IPS-18c (cell line): ENCODE results near the gene RASD1.
"Not testable (repeated sequence)": the region's sequence is repeated elsewhere in the genome, so short reads cannot be mapped to it uniquely, and the experiment has no call there.

Source experiments
- H3K4me3 ChIP-seq: 2 replicates; pipeline ENCODE4 v1.7.0; 2013; ENCODE audit warnings: low read depth, mild to moderate bottlenecking, low read length, moderate library complexity; ENCODE audit not compliant: insufficient read depth
- H3K9me3 ChIP-seq: one replicate; pipeline ENCODE4 v1.6.1; 2013; ENCODE audit warnings: mild to moderate bottlenecking, low read length, moderate library complexity; ENCODE audit not compliant: control insufficient read depth, insufficient read depth

Gene RASD1

DNA sequence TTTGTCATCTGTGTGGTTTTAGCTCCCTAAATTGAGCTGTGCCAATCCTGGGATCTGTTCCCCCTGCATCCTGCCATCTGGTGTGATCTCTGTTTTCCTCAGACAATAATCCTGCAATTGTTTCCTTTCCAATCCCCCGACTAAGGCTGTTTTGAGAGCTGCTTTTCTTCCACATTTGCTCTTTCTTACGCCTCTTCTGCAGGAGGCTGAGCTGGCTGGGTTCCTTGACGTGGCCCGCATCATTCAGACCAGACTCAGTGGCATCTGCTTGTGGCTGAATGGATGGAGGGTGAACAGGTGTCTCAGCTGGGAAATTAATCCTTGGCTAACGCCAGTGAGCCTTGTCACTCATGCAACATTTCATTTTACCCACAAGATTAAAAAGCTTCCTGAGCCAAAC is 29.2 kb downstream of the RASD1 start:
- H3K4me3 ChIP-seq = no peak overlapping the region
- no peaks in the 10 kb centered on the region for H3K9me3 ChIP-seq

DNA sequence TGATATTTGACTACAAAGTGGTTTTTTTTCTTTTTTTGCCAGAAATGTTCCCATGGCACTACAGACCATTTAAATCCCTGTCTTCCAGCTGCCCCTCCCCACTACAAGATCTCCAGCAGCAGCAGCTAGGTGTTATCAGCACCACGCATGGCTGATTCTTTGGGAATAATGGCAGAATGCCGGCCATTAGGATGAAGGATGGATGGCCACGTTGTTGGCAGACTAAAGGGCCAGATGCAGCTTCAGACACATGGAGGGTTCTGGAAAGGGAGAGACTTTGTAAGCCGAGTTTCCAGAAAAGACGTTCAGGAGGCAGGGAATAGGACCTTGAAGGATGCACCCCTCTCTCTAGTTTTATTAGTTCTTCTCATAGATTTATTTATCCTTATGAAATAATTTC is 29.7 kb downstream of the RASD1 start:
- no peak overlapping the region for H3K4me3 ChIP-seq

DNA sequence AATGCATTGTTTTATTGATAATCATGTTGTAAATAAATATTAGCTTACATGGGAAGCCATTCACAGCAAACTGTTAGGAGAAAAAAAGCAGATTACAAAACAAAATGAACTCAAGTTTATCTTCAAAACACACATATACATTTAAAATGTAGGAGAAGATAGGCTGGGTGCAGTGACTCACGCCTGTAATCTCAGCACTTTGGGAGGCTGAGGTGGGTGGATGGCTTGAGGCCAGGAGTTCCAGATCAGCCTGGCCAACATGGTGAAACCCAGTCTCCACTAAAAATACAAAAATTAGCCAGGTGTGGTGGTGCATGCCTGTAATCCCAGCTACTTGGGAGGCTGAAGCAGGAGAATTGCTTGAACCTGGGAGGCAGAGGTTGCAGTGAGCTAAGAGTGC is 30.3 kb downstream of the RASD1 start:
- H3K9me3 ChIP-seq, H3K4me3 ChIP-seq: not testable (repeated sequence)

More for the DNA sequence above, 29.7 kb downstream of the RASD1 start:
- no peaks in the 10 kb centered on the region for H3K9me3 ChIP-seq

DNA sequence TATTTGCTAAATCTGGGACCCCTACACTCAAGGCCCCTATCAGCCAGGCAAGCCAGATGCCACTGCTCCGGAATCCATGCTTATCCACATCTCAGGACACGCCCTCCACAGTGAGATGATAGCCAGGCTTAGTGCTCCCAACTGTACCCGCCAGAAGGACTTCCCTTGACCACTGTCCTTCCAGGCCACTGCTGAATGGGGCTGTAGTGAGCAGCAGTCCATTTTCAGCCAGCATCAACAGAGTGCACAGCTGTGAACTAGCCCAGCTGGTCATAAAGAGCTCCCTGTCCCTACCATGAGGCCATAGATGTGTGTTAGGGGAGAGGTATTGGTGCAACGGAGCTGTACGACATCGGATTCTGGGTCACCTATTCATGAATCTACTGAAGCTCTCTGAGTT is 32.4 kb downstream of the RASD1 start:
- Histone ChIP-seq H3K4me3 (no peak overlapping the region), H3K9me3 (no peaks in the 10 kb centered on the region)

DNA sequence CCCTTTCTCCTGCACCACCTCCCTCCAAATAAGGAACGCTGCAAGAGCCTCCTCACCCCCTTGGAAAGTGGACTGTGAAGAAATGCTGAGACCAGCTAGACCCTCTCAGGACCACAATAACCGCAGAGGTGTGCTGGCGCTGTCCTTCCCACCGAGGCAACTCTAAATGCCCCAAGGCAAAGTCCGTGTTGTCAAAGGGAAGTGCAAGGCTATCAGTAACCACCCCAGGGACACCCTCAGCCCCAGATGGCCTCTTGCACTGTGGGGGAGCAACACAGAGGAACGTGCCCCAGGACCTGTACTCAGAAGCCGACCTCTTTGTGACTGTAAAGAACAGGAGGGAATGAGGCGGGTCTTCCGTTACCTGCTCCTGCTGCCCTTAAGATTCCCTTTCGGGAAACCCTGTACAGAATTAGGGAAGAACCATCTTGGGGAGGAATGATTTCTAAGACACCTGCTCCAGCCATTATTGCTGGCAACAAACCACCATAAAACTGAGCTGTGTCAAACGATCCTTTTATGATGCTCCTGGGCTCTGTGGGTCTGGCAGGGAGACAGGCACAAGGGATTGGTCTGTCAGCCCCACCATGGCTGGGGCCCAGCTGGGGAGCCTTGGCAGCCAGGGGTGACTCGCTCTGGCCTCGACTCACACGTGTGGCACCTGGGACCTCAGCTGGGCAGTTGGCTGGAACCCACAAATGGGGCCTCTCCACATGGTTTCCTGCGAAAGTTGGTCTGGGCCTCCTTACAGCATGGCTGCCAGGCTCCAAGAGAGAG is 34.0 kb downstream of the RASD1 start:
- H3K4me3 ChIP-seq = no peak overlapping the region
- no peaks in the 10 kb centered on the region for H3K9me3 ChIP-seq

DNA sequence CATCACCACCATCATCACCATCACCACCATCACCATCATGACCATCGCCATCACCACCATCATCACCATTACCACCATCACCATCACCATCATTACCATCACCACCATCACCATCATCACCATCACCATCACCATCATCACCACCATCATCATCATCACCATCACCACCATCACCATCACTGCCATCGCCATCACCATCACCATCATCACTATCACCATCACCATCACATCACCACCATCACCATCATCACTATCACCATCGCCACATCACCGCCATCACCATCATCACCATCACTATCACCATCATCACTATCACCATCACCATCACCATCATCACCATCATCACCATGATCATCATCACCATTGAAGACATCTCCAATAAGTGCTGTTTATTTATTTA is 36.2 kb downstream of the RASD1 start:
- Histone ChIP-seq H3K4me3 (no peak overlapping the region), H3K9me3 (no peaks in the 10 kb centered on the region)

DNA sequence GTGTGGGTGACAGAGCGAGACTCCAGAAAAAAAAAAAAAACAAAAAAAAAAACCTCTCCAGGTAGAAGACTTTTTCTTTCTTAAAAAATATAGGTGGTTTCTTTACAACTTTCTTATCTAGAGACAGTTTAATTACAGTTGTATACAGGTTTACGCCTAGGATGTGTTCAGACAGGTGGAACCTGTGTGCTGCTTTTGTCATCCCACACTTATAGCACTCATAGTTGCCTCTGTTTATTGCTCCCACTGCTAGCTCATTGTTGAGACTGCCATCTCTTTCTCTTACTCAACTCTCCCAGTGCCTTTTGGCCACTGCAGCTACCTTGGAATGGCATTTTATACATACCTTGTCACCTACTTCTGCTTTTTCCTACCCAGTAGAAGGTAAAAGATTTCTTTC is 38.5 kb downstream of the RASD1 start:
- no peaks in the 10 kb centered on the region for H3K9me3 ChIP-seq
- H3K4me3 ChIP-seq = no peak overlapping the region

DNA sequence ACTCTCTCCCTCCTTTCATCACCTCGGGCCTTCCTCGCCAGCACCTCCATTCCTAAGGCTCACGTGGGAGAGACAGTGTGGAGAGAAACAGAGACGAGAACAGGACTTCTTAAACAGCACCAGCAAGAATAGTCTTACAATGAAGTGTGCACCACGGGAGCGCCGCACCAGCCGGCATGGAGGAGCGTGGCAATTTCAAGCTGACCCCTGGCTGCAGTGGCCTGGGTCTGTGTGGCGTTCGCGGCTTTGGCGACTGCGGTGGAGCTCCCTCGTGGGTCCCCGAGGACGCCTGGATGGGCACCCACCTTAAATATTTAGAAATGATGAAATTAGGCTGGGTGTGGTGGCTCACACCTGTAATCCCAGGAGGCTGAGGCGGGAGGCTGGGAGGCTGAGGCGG is 39.9 kb downstream of the RASD1 start:
- Histone ChIP-seq H3K4me3 (no peak overlapping the region), H3K9me3 (no peaks in the 10 kb centered on the region)

DNA sequence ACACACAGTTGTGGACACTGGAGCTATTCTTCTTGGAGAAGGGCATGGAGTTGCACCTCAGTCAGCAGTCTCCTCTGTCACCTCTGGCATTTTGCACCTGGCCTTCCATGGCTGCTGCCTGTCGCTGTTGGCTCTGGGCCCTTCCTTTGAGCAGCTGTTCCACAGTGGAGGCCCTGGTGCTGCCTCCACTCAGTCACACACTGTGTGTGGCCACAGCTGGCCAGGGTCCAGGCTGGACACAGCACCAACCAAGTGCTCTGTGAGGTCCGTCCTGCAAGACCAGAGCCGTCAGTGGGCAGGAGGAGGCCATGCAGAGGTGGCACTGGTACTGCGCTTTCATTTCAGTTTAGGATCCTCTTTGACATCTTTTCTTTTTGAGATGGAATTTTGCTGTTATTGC is 41.0 kb downstream of the RASD1 start:
- Histone ChIP-seq H3K9me3 (no peaks in the 10 kb centered on the region), H3K4me3 (no peak overlapping the region)

DNA sequence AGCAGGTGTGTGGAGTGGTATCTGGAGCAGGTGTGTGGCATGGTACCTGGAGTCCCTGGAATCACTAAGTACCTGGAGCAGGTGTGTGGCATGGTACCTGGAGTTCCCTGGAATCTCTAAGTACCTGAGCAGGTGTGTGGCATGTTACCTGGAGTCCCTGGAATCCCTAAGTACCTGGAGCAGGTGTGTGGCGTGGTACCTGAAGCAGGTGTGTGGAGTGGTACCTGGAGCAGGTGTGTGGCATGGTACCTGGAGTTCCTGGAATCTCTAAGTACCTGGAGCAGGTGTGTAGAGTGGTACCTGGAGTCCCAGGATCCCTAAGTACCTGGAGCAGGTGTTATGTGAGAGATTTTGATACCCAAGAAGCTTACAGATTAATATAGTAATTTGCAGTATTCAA is 41.5 kb downstream of the RASD1 start:
- not testable (repeated sequence) for H3K4me3 ChIP-seq, H3K9me3 ChIP-seq

DNA sequence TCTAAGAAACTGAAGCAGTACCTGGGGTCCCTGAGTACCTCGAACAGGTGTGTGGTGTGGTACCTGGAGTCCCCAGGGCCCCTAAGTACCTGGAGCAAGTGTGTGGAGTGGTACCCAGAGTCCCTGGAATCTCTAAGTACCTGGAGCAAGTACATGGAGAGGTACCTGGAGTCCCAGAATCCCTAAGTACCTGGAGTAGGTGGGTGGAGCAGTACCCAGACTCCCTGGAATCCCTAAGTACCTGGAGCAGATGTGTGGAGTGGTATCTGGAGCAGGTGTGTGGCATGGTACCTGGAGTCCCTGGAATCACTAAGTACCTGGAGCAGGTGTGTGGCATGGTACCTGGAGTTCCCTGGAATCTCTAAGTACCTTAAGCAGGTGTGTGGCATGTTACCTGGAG is 41.9 kb downstream of the RASD1 start:
- Histone ChIP-seq H3K9me3 (no peaks in the 10 kb centered on the region), H3K4me3 (no peak overlapping the region)

DNA sequence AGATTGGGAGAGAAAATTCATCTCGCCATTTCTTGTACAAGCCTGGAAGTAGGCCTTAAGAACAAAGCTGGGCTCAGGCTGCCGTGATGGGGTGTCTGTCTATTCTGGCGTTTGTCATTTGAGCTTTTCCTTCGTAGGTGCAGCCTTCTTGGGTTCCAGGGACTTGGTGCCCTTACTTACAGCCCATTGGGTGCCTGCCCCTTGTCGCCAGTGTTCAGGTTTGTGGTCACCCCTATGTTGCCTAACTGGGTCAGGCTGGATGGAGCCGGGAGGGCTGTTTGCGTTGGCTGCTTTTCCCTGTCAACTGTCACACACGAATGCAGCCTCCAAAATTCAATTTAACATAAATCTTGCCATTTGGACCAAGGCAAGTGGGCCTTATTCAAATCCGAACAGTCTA is 43.1 kb downstream of the RASD1 start:
- Histone ChIP-seq H3K4me3 (no peak overlapping the region), H3K9me3 (no peaks in the 10 kb centered on the region)

DNA sequence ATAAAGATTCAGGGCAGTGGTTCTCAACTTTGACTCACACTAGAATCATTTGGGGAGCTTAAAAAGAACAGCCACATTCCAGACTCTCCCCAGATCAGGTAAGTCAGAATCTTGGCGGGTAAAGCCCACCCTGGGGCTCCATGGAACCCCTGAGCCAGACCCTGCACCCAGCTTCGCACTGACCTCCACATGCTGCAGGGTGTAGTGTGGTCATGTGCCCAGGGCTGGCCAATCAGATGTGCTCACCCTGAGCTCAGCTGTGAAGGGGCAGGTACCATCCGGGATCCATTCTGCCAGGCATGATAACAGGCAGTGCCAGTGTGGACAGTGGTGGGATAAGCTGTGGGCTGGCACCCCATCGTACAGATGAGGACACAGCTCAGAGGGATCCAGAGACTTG is 47.5 kb downstream of the RASD1 start:
- Histone ChIP-seq H3K4me3 (no peak overlapping the region), H3K9me3 (peaks cover 4% of the 10 kb centered on the region)

DNA sequence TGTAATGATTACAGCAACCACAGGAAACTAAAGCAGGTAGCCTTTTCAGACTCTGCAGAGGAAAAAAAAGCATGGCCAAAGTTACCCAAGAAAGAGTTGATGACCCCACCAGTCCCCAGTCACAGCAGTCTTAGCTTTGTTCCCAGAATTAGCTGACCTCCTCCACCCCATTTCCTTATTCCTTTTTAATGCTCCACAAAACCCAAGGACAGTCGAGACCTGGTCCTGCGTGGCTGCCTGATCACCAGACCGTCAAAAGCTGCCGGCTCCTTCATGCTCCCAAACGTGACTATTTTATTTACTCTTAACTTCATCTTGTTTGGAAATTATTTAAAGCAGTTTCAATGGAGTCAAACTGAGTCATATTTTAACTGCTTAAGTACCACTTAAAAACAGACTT is 48.1 kb downstream of the RASD1 start:
- H3K4me3 ChIP-seq = no peak overlapping the region

DNA sequence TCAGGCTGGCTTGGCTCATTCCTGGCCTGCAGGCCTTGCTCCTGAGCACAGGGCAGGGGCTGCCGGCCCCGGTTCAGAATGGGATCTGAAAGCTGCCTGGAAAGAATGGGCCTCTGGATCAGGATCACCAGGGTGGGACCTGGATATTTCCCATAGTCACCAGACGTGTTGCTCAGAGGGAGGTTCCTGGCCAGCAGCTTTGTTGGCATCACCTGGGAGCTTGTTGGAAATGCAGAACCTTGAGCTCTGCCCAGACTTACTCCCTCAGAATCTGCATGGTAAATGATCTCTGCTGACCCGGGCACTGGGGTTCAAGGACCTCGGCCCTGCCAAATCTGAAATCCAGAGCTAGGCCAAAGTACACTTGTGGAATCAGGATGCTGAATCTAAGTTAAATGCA is 48.9 kb downstream of the RASD1 start:
- H3K4me3 ChIP-seq = no peak overlapping the region

More for the DNA sequence above, 48.1 kb downstream of the RASD1 start:
- peaks cover 4% of the 10 kb centered on the region for H3K9me3 ChIP-seq

DNA sequence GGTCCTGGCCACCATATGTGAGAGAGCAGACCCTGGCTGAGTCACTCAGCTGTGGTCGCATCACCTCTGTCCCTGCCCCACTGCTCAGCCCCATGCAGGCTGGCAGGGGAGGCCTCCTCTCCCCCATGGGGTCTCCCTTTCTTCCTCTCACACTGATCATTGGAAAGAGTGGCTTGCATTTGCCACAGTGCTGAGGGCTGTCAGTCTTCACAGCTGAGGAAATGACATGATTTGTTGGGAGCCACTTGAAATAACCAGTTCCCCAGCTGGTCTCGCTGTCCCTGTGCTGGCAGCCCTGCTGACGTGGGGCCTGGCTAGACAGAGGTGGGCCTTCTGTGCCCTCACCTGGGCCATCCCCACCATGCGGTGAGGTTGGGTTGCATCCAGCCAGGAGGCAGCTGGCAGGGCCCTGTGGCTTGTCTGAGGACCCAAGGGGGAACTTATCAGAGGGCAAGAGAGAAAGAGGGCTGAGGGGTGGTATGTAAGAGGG is 49.5 kb downstream of the RASD1 start:
- Histone ChIP-seq H3K9me3 (peaks cover 4% of the 10 kb centered on the region), H3K4me3 (no peak overlapping the region)

More for the DNA sequence above, 48.9 kb downstream of the RASD1 start:
- H3K9me3 ChIP-seq = peaks cover 4% of the 10 kb centered on the region

DNA sequence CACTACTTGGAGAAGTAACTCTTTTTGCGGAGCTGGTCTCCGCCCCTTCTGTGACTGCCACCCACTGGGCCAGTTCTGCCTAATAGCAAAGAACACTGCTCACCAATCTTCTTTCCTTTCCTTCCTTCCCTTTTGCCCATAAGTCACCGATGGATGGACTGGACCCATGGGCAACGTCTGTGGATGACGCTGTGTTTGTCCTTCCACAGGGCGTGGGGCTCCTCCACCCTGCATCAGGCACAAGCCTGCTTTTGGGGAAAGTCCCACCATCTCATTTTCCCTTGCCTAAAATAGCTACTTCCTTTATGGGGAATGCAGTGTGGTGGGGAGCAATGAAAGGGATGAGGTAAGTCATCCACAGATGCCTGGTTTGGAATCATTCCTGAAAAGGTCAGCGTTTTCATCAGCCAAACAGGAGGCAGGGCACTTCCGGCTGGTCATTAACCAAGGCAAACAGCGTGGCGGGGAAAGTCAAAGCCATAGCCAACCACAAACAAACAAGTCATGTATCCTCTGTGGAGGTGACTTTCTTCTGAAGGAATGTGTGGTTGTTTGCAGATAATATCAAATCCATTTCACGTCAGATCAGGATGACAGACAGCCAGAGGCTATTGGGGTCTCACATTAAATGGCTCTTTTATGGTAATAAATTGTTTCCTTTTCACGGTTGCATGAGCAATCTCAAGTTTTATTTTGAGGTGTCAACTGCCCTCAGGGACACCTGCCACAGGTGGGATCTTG is 50.1 kb downstream of the RASD1 start:
- Histone ChIP-seq H3K4me3 (no peak overlapping the region), H3K9me3 (peaks cover 4% of the 10 kb centered on the region)

DNA sequence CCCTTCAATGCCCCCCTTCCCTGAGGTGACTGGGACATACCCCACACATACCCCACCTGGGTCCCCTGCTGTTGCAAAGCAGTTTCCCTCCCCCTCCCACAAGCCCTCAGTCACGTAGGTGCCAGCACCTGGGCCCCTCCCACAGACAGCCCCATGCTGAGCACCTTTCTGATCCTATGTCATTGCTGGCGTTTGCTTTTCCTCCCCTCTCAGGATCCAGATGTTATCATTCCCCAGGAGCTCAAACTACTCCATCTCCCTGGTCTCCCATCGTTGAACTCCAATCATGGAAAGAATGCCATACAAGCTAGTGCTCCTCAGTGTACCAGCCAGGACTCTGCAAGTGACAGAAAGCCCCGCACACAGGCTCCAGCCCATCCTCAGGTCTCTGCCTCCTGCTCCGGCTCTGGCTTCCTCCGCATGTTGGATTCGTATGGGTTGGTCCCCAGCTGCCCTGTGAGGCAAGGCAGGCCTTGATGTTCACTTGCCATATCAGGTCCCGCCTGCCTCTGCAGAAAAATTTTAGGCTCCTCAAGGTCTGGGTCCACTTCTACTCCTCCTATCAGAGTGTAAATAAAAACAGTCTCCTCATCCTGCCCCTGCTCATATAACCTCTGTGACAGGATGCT is 50.8 kb downstream of the RASD1 start:
- Histone ChIP-seq H3K9me3 (peaks cover 5% of the 10 kb centered on the region), H3K4me3 (no peak overlapping the region)
